Measurements from ENCODE around the gene NPAS2.

The NPAS2 gene

DNA sequence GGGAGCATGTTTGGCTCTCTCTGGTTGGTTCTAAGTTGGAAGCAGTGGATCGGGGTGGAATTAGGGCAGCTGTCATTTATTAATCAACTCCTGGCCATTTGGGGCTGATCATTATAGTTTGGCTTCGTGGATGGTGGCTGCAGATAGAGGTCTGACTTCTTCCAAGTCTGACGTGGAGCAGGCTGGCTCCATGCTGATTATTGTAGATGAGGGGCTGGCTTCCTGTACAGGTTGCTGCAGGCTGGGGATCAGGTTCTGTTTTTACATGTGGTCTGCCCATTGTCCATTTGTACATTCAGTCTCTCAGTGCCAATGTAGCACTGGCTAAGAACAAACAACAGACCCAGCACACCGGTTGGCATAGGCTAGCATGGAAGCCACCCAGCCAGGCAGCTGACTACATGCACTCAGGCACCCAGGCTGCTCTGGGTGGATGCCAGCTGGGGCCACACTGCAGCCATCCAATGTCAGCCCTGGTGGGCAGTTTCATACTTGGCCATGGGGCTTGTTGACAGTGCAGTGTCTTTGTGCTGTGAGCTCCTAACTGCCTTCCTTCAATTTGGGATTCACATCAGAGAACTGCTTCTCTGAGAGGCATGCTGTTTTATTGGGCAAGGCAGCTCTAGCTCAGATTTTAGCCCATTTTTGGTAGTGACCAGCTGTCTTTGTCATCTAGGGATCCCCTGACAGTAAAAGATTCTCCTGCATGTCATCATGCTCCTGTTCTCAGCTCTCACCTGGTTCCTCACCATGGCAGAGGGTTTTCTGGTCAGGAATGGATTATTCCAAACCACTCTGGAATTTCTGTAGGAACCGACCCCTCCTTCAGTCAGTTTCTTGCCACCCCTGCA, 25.4 kb downstream of the NPAS2 start:
- H3K27ac Mint-ChIP-seq, result no peak overlapping the region
- no peaks in the 10 kb centered on the region for H3K36me3 Mint-ChIP-seq (ENCODE audit: low read depth)
- DNase-seq (no peak), ATAC-seq (no peak)
- H3K4me1 Mint-ChIP-seq, result no peaks in the 10 kb centered on the region
- H3K4me3 Mint-ChIP-seq, result no peak overlapping the region
- H3K27me3 Mint-ChIP-seq, result peaks cover 2% of the 10 kb centered on the region
- no peaks in the 10 kb centered on the region for H3K9me3 Mint-ChIP-seq

DNA sequence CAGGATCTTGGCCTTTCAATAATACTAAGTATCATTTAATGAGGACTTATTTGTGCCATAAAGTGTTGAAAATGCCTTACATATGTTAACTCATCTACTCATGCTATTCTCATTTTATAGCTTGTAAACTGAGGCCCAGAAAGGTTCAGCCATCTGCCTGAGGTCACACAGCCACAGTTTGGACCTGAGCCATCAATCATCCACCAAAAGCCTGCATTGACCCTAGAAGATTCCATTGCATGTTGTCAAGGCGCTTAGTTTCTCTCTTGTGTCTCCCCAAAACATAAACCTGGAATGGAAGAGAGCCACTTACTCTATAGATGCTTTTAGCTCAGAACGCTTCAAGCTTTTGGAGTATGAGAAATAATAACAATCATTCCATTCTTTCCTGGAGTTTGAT, 26.8 kb downstream of the NPAS2 start:
- no peak overlapping the region for H3K4me3 Mint-ChIP-seq
- DNase-seq, result no peak
- H3K9me3 Mint-ChIP-seq, result no peaks in the 10 kb centered on the region
- H3K27ac Mint-ChIP-seq, result no peak overlapping the region
- H3K4me1 Mint-ChIP-seq, result no peaks in the 10 kb centered on the region
- no peak for ATAC-seq
- H3K27me3 Mint-ChIP-seq, result peaks cover 2% of the 10 kb centered on the region
- no peaks in the 10 kb centered on the region for H3K36me3 Mint-ChIP-seq (ENCODE audit: low read depth)

DNA sequence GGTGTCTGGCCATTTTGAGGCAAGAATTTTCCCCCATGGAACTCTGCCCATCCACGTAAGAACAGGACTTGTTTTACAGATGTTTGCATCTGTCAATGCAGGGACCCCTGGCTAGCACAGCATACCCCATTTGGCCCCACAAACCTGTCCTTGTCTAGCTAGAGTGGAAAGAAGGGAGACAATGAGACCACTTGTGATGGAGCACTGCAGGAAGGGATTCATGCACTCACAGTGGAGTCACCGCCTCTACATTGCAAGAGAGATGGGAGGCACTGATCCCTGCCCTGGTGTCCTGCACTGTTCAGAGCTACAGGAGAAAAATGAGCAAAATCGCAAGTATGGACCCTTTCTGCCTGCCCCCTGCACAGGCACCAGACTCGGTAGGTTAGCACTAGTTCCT, 32.5 kb downstream of the NPAS2 start:
- H3K4me3 Mint-ChIP-seq, result no peak overlapping the region
- peaks cover 1% of the 10 kb centered on the region for H3K4me1 Mint-ChIP-seq
- DNase-seq (no peak), ATAC-seq (no peak)
- no peak overlapping the region for H3K27ac Mint-ChIP-seq
- no peaks in the 10 kb centered on the region for H3K36me3 Mint-ChIP-seq (ENCODE audit: low read depth)
- peaks cover 2% of the 10 kb centered on the region for H3K27me3 Mint-ChIP-seq
- H3K9me3 Mint-ChIP-seq, result no peaks in the 10 kb centered on the region

DNA sequence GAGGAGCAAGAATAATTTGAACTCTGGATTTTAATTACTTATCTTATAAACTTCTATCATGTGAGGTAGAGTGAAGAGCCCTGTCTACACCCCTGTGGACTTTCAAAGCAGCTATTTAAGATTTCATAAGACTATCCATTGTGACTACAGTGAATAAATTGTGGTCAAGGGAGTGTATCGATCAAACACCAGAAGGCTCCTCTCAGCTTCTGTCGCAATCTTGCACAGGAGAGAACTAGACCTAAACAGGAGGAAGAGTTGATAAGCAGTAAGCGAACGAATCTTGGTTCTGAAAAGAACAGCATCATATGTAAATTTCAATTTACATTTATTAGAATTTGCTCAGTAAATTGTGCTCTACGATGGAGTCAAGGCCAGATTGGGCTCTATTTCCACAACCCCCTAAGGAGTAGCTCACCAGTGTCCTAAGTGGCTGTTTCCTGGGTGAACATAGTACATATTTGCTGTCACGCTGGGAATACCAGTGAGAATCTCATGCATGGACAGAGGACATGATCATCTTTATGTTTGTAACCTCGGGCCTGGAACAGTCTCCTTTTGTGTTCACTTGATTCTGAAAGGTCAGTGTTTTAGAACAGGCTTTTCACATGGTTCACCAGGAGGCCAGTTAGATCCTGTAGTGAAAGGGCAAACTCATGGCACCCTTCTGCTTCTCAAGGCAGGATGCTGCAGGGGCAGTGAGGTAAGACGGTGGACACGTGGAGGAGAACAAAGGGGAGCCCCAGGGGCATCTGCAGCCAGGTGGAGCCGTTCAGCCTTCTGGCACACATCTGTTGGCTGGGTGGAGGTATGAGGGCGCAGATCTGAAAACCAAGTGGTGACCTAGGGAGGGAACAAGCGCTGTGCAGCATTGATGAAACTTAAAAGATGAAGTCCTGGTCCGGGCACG, 33.3 kb downstream of the NPAS2 start:
- no peak for ATAC-seq
- no peak for DNase-seq
- no peak overlapping the region for H3K4me3 Mint-ChIP-seq
- no peaks in the 10 kb centered on the region for H3K9me3 Mint-ChIP-seq
- H3K27ac Mint-ChIP-seq, result no peak overlapping the region
- H3K4me1 Mint-ChIP-seq, result peaks cover 3% of the 10 kb centered on the region
- H3K27me3 Mint-ChIP-seq, result peaks cover 2% of the 10 kb centered on the region
- H3K36me3 Mint-ChIP-seq (ENCODE audit: low read depth), result no peaks in the 10 kb centered on the region

DNA sequence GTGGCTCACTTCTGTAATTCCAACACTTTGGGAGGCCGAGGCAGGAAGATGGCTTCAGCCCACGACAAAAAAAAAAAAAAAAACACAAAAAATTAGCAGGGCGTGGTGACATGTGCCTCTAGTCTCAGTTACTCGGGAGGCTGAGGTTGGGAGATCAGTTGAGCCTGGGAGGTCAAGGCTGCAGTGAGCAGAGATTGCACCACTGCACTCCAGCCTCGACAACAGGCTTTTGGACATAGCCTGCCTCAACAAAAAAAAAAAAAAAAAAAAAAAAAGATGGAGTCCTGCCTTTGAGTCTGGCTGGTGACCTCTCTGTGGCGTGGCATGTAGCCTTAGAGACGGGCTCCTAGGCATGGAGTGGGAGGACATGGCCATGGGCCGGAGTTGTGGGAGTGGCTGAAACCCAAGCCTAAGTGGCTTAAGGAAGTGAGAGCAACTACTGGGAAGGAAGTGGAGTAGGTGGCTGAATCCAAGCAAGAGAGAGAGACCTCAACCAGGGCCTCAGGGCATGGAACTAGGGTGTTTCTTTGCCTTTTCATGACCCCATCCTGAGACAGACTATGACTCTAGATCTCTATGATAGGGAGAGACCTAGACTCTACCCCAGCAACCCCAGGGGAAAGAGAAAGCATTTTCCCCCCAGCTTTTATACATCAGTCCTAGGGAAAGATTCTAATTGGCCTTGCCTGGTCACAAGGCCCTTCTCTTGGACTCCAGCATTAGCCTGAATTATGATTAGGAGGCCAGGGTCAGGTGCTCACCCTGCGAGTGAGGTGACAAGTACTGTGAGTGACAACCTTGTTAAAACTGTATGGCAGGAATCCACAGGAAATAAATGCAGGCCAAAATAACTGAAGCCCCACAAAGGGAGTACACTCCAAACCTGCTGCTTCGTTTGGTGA, 34.2 kb downstream of the NPAS2 start:
- Mint-ChIP-seq H3K27ac (no peak overlapping the region), H3K36me3 (ENCODE audit: low read depth) (no peaks in the 10 kb centered on the region), H3K4me3 (no peak overlapping the region), H3K9me3 (no peaks in the 10 kb centered on the region), H3K4me1 (peaks cover 3% of the 10 kb centered on the region), H3K27me3 (peaks cover 2% of the 10 kb centered on the region)
- ATAC-seq, result no peak
- no peak for DNase-seq

DNA sequence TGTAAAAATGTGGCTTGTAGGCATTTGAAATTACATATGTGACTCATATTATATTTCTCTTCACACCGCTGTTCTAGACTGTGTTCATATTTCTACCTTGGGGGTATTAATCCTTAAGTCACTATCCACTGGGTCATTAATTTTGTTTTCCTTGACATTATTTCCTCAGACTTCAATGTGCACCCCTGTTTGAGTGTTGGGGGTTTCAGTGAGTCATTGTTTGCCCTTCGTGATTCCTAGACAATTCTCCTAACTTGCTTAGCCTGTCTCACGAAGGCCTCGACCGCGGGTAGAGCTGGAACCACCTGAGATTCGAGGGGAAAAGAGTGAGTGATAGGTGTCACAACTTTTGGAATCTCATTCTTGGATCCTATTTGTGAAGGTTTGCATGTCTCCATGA, 35.1 kb downstream of the NPAS2 start:
- H3K36me3 Mint-ChIP-seq (ENCODE audit: low read depth), result no peaks in the 10 kb centered on the region
- peaks cover 3% of the 10 kb centered on the region for H3K4me1 Mint-ChIP-seq
- H3K27ac Mint-ChIP-seq, result no peak overlapping the region
- peaks cover 2% of the 10 kb centered on the region for H3K27me3 Mint-ChIP-seq
- H3K9me3 Mint-ChIP-seq, result no peaks in the 10 kb centered on the region
- H3K4me3 Mint-ChIP-seq, result no peak overlapping the region
- ATAC-seq (no peak), DNase-seq (no peak)

DNA sequence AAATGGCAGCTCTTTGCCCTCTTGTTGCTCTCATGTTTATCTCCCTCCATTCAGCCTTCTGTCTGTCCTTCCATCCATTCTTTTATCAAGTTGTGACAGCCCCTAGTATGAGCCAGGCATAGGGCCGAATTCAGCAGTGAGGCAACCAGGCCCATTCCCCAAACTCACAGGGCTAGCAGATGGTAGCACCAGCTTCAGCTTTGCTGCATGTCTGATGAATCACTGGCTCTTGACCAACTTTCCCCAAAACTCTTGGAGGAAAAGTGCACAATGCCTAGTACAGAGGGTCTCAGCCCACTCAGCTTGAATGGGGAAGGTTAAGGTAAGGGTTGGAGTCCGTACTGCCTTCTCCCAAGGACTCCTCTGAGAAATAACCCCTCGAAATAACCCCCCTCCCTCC, 35.7 kb downstream of the NPAS2 start:
- Mint-ChIP-seq H3K36me3 (ENCODE audit: low read depth) (no peaks in the 10 kb centered on the region), H3K9me3 (no peaks in the 10 kb centered on the region), H3K27me3 (no peaks in the 10 kb centered on the region), H3K4me1 (peaks cover 3% of the 10 kb centered on the region), H3K27ac (no peak overlapping the region), H3K4me3 (no peak overlapping the region)
- DNase-seq, result no peak
- ATAC-seq, result no peak

DNA sequence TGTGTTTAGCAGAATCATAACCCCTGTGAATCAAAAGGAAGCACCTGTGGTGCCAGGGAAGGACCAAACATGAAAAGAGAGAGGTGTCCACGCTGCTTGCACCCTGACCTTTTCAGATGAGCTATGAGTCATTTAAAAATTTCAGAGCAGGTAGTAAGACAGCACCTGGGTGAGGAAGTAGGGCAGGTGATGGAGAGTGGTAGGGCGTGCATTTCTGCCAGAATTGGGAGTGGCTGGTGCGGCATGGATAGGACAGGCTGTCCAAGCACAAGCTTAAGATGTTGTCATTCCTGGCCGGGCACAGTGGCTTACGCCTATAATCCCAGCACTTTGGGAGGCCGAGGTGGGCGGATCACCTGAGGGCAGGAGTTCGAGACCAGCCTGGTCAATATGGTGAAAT, 36.8 kb downstream of the NPAS2 start:
- H3K9me3 Mint-ChIP-seq, result no peaks in the 10 kb centered on the region
- no peak for DNase-seq
- no peak overlapping the region for H3K4me3 Mint-ChIP-seq
- no peak for ATAC-seq
- H3K4me1 Mint-ChIP-seq, result peaks cover 3% of the 10 kb centered on the region
- no peak overlapping the region for H3K27ac Mint-ChIP-seq
- no peaks in the 10 kb centered on the region for H3K27me3 Mint-ChIP-seq
- H3K36me3 Mint-ChIP-seq (ENCODE audit: low read depth), result no peaks in the 10 kb centered on the region

DNA sequence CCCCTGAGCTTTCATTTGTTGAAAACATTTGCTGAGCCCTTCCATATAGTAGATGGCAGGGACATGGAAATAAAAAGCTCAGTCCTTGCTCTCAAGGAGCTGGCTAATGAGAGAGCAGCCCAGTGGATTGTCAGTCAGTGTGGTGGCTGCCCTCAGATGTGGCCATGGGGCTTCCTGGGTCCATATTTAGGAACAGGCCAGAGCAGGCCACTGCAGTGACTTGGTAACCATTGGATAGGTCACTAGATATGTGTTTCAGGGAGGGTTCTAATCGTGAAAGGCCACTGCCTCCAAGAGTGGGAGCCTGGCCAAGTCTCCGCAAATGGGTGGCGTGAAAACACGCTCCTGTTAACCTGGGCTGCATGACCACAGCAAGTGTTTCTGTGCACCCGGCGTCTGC, 37.4 kb downstream of the NPAS2 start:
- no peaks in the 10 kb centered on the region for H3K9me3 Mint-ChIP-seq
- no peaks in the 10 kb centered on the region for H3K27me3 Mint-ChIP-seq
- H3K27ac Mint-ChIP-seq, result no peak overlapping the region
- H3K4me3 Mint-ChIP-seq, result no peak overlapping the region
- DNase-seq, result no peak
- no peaks in the 10 kb centered on the region for H3K36me3 Mint-ChIP-seq (ENCODE audit: low read depth)
- ATAC-seq, result no peak
- H3K4me1 Mint-ChIP-seq, result peaks cover 3% of the 10 kb centered on the region

DNA sequence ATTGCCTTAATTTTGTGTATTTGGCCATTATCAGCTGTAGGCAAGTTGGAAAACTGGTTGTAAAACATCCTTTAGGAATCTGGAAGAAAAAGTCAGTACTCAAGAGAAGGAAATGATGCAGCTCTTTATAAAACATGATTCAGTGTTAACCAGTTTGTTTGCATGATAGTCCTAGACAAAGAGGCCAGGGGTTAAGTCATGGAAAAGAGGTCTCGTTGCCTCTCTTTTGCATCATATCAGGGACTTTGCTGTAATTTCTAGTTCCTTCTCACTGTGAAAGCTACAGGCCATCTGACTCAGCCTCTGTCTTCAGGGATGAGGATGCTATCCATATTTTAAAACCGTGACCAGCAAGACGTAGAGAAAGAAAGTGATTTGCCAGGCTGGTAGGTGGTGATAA, 38.0 kb downstream of the NPAS2 start:
- DNase-seq, result no peak
- H3K27me3 Mint-ChIP-seq, result no peaks in the 10 kb centered on the region
- no peaks in the 10 kb centered on the region for H3K36me3 Mint-ChIP-seq (ENCODE audit: low read depth)
- no peaks in the 10 kb centered on the region for H3K9me3 Mint-ChIP-seq
- H3K4me1 Mint-ChIP-seq, result peaks cover 3% of the 10 kb centered on the region
- no peak overlapping the region for H3K4me3 Mint-ChIP-seq
- H3K27ac Mint-ChIP-seq, result no peak overlapping the region
- ATAC-seq, result no peak

DNA sequence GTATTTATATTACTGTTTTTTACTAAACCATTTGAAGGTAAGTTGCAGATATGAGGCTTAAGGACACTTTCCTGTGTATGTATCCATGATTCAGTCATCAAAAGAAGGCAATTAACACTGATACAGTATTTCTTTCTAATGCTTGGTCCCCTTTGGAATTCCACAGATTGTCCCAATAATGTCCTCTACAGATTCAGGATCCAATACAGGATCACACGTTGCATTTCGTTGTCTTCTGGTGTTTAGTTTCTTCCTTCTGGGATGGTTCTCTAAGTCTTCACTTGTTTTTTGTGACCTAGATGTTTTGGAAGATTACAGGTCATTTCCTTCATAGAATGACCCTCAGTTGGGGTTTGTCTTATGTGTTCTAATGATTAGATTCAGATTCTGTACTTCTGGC, 40.0 kb downstream of the NPAS2 start:
- no peaks in the 10 kb centered on the region for H3K27me3 Mint-ChIP-seq
- no peaks in the 10 kb centered on the region for H3K9me3 Mint-ChIP-seq
- peaks cover 3% of the 10 kb centered on the region for H3K4me1 Mint-ChIP-seq
- no peaks in the 10 kb centered on the region for H3K36me3 Mint-ChIP-seq (ENCODE audit: low read depth)
- H3K27ac Mint-ChIP-seq, result no peak overlapping the region
- DNase-seq, result no peak
- H3K4me3 Mint-ChIP-seq, result no peak overlapping the region
- no peak for ATAC-seq

DNA sequence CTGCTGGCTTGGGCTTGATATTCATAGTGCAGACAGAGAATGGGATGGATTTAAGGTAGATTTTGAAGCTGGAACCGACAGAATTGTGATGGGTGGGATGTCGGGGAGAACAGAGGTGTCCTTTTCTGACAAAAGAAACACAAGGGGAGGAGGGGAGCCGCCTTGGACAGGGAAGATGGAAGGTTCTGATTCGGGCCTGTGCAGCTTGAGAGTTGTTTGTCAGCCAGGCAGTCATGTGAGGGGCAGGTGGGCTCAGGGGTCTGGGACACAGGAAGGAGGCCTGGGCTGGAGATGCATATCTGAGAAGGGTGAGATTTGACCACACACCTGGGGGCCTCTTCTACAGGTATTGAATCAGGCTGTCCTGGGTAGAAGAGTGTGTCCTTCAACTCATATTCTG, 41.4 kb downstream of the NPAS2 start:
- Mint-ChIP-seq H3K27me3 (no peaks in the 10 kb centered on the region), H3K27ac (no peak overlapping the region), H3K36me3 (ENCODE audit: low read depth) (no peaks in the 10 kb centered on the region), H3K4me1 (peaks cover 3% of the 10 kb centered on the region), H3K9me3 (peaks cover 1% of the 10 kb centered on the region), H3K4me3 (no peak overlapping the region)
- no peak for ATAC-seq
- no peak for DNase-seq

DNA sequence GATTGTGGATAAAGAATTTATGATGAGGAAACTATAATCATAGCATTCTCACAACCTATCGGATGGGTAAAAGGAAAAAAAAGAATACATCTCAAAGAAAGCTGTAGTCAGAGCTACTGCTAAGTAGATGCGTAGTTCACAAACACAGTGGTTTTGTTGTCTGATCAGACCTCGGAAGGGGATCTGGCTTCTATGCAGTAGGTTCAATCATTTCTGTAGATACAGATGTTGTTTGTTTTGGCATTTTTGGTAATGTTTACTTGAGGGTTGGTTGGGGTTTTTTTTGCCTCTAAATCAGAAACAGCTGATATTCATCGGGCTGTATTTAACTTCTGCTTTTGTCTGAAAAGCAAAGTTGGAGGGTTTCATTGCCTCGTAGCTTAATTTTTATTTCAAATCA, 42.1 kb downstream of the NPAS2 start:
- Mint-ChIP-seq H3K4me1 (peaks cover 2% of the 10 kb centered on the region), H3K36me3 (ENCODE audit: low read depth) (no peaks in the 10 kb centered on the region), H3K4me3 (no peak overlapping the region), H3K9me3 (peaks cover 8% of the 10 kb centered on the region), H3K27me3 (peaks cover 2% of the 10 kb centered on the region), H3K27ac (no peak overlapping the region)
- ATAC-seq, result no peak
- DNase-seq, result no peak

DNA sequence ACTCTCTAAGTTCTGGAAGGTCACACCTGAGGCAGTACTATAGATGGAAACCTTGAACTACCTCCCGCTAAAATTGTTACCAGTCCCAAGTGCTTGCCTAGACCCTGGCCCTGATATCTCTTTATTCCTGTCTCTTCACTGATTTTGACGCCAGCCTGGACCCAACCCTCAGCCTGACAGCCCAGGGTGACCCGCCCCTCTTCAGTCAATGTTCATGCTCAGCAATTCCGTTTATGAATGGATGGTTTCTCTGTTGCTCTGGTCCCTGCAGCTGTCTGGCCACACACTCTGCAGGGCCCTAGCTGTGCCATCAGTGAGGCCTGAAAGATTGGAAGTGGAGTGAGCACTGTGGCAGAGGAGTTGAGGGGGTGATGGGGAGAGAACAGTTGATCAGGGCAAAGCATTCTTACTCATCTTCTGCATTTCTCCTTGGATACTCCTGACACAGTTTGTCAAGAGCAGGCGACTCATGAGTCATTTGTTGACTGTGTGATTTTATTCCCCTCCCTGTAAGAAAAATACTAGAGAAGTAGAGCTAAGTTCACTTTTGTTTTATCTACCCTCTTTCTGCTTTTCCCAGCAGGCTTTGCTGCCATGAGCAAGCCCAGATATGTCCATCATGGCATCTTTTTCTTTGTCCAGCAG, 46.0 kb downstream of the NPAS2 start:
- no peak for ATAC-seq
- peaks cover 27% of the 10 kb centered on the region for H3K9me3 Mint-ChIP-seq
- no peak overlapping the region for H3K27ac Mint-ChIP-seq
- no peak for DNase-seq
- H3K4me1 Mint-ChIP-seq, result no peaks in the 10 kb centered on the region
- H3K27me3 Mint-ChIP-seq, result peaks cover 2% of the 10 kb centered on the region
- peaks cover 4% of the 10 kb centered on the region for H3K36me3 Mint-ChIP-seq (ENCODE audit: low read depth)
- H3K4me3 Mint-ChIP-seq, result no peak overlapping the region

Data from activated naive CD8-positive, alpha-beta T cell treated with anti-CD3 and anti-CD28 coated beads, Interleukin-2, amount 50 U/mL, for 24 hours (primary cell).